SK-N-MC (cell line): ENCODE results near the gene CGB5.

ENCODE experiments used
- EZH2 ChIP-seq: fragments of 200-600 bp; sonication (generic); IDR thresholded peaks from one replicate; pipeline ENCODE4 v1.6.1; 2017; ENCODE audit warnings: antibody characterized with exemption
- POLR2AphosphoS5 ChIP-seq: IDR thresholded peaks from 2 replicates; pipeline ENCODE4 v1.6.1; 2012; ENCODE audit warnings: mild to moderate bottlenecking, low read depth, low read length, borderline replicate concordance

- TF ChIP-seq POLR2AphosphoS5 = no peak
- TF ChIP-seq EZH2 = no peak
Measured at GRCh38 chr19:49061000-49061399, 17.4 kb downstream of the CGB5 start.
